Mucosa of descending colon (tissue), 3 donors: Measurements from ENCODE around the gene NBAS. TPM values are rescaled to one million over a fixed set of nuclear protein-coding genes. Genes with fewer than 3 reads are reported as not detected.

ENCODE experiments used
- ATAC-seq: fragments of 200-7000 bp; cut with Tn5 transposase; one replicate; pipeline ENCODE4 v1.9.1; 2020; ENCODE audit warnings: mild to moderate bottlenecking, moderate library complexity
- DNase-seq, 3 donors: peaks; one replicate each; pipeline ENCODE4 v3.0.0-alpha.2; 2020
- H3K36me3 ChIP-seq: fragments of 200-600 bp; one replicate; pipeline ENCODE4 v1.8.0; 2021; ENCODE audit warnings: low read depth, mild to moderate bottlenecking
- H3K4me1 ChIP-seq: fragments of 200-600 bp; one replicate; pipeline ENCODE4 v1.8.0; 2021; ENCODE audit warnings: low read depth, mild to moderate bottlenecking
- H3K4me3 ChIP-seq: fragments of 200-600 bp; one replicate; pipeline ENCODE4 v1.8.0; 2021; ENCODE audit warnings: mild to moderate bottlenecking
- H3K9me3 ChIP-seq: fragments of 200-600 bp; one replicate; pipeline ENCODE4 v1.8.0; 2021; ENCODE audit warnings: mild to moderate bottlenecking
- CTCF ChIP-seq: fragments of 200-600 bp; IDR thresholded peaks from one replicate; pipeline ENCODE4 v1.8.0; 2022; ENCODE audit warnings: antibody characterized with exemption, mild to moderate bottlenecking
- intact Hi-C, 2 donors: fragments of 100-400 bp; cut with DNase I in 1 of 2; cut with micrococcal nuclease in 1 of 2; formaldehyde crosslinking; loops; one replicate each; pipeline versions ENCODE4 v1.11.0 to v1.11.1; 2022; cut with DNase I, micrococcal nuclease
- total RNA-seq, 3 donors: library from RNA; stranded (reverse); fragmentation: NEBNext Ultra II Directional in 2 of 3; extraction: Animal tissue kit (Norgen Biotek cat#: 25700) in 2 of 3; gene quantifications; one replicate each; pipeline versions ENCODE4 v1.2.1 to v1.2.4, GENCODE V29; 2021 to 2023
- donor health status: DM: no; HTN: no; CAD: no; lungs with moderate emphysema.
- donor health status: DM: no; HTN: no; CAD: no.
- donor health status: DM: no; HTN: yes; CAD: no.

The NBAS gene
- total RNA-seq, 3 donors from 2014 or later, result 25.8 to 50.2 (median 32.8) TPM

- no peak for ATAC-seq
- Histone ChIP-seq H3K9me3 (no peaks in the 10 kb centered on the region), H3K4me1 (no peaks in the 10 kb centered on the region), H3K4me3 (no peak overlapping the region), H3K36me3 (no peaks in the 10 kb centered on the region)
- TF ChIP-seq CTCF, result no peak
- intact Hi-C loops, result no loop called here
- no peak for DNase-seq
Measured at GRCh38 chr2:15162620-15163019, 398.5 kb downstream of the NBAS start.

GRCh38 chr2:15160201-15160991 is 400.7 kb downstream of the NBAS start:
- DNase-seq (no peak), ATAC-seq (no peak)
- no peak overlapping the region for H3K4me3 ChIP-seq
- TF ChIP-seq CTCF, result no peak
- H3K36me3 ChIP-seq, result no peaks in the 10 kb centered on the region
- H3K9me3 ChIP-seq, result no peaks in the 10 kb centered on the region
- H3K4me1 ChIP-seq, result no peaks in the 10 kb centered on the region
- intact Hi-C loops, result no loop called here

- no peaks in the 10 kb centered on the region for H3K36me3 ChIP-seq
- intact Hi-C loops, result no loop called here
- ATAC-seq (peak; percentile 54), DNase-seq (peak in 1 of 3 donors; percentile 58)
- TF ChIP-seq CTCF, result no peak
- no peak overlapping the region for H3K4me3 ChIP-seq
- no peaks in the 10 kb centered on the region for H3K9me3 ChIP-seq
- no peaks in the 10 kb centered on the region for H3K4me1 ChIP-seq
Measured at GRCh38 chr2:15159751-15160177, 401.4 kb downstream of the NBAS start.

GRCh38 chr2:15159206-15159605 is 401.9 kb downstream of the NBAS start:
- TF ChIP-seq CTCF, result no peak
- Histone ChIP-seq H3K36me3 (no peaks in the 10 kb centered on the region), H3K9me3 (no peaks in the 10 kb centered on the region), H3K4me1 (no peaks in the 10 kb centered on the region), H3K4me3 (no peak overlapping the region)
- DNase-seq, result no peak
- intact Hi-C loops, result no loop called here
- no peak for ATAC-seq

- Histone ChIP-seq H3K9me3 (no peaks in the 10 kb centered on the region), H3K4me3 (no peak overlapping the region), H3K4me1 (no peaks in the 10 kb centered on the region), H3K36me3 (no peaks in the 10 kb centered on the region)
- ATAC-seq, result no peak
- DNase-seq, result no peak
- intact Hi-C loops, result no loop called here
- no peak for TF ChIP-seq CTCF
Measured at GRCh38 chr2:15158532-15158931, 402.6 kb downstream of the NBAS start.
